ENCODE data around the gene CLBA1.

Gene CLBA1

GRCh38 chr14:104994978-104995377 is 9.4 kb downstream of the CLBA1 start:
- no peak overlapping the region for H3K27ac ChIP-seq
- no peak for TF ChIP-seq ZFX (IDR thresholded peaks at IDR 0.05)
- TF ChIP-seq, protein P1, sequence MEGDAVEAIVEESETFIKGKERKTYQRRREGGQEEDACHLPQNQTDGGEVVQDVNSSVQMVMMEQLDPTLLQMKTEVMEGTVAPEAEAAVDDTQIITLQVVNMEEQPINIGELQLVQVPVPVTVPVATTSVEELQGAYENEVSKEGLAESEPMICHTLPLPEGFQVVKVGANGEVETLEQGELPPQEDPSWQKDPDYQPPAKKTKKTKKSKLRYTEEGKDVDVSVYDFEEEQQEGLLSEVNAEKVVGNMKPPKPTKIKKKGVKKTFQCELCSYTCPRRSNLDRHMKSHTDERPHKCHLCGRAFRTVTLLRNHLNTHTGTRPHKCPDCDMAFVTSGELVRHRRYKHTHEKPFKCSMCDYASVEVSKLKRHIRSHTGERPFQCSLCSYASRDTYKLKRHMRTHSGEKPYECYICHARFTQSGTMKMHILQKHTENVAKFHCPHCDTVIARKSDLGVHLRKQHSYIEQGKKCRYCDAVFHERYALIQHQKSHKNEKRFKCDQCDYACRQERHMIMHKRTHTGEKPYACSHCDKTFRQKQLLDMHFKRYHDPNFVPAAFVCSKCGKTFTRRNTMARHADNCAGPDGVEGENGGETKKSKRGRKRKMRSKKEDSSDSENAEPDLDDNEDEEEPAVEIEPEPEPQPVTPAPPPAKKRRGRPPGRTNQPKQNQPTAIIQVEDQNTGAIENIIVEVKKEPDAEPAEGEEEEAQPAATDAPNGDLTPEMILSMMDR (conservative IDR thresholded peaks at IDR 0.05) = no peak

DNA sequence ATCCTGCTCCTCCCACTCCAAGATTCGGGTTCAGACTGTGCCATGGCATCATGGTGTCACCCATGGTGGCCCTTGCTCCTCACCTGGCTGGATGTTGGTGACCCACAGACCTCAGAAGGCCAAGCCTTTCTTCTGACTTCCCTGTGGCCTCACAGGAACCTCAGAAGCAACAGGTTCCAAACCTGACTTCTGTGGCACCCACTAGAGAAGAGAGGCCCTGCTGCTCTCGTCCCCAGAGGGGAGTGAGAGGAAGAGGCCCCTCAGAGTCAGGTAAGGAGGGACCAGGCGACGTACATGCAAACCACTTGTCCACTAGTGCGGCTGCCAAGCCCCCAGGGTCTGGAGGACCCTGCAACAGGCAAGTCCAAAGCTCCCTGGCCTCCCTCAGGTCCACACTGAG is 10.4 kb downstream of the CLBA1 start:
- no peak for TF ChIP-seq ZFX (IDR thresholded peaks at IDR 0.05)

DNA sequence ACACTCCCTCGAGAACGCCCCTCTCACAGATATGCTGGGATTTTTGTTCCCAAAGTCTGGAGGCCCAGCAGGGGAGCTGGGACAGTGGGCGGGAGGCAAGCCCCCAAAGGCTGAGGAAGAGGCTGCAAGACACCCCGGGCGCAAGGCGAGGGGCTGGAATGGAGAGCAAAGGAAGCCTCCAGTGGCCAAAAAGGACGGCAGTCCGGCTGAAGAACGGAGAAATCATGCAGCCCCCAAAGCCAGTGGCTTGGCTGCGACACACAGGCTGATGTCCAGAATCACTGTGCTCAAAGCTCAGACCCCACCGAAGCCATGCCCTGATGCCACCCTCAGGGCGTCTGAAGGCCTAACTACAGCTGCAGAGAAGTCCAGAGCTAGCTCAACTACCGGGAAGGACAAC is 10.9 kb downstream of the CLBA1 start:
- TF ChIP-seq, protein P1 (conservative IDR thresholded peaks at IDR 0.05) = no peak
- TF ChIP-seq ZFX (IDR thresholded peaks at IDR 0.05) = no peak
- H3K27ac ChIP-seq = no peak overlapping the region

More for the DNA sequence above, 10.4 kb downstream of the CLBA1 start:
- no peak overlapping the region for H3K27ac ChIP-seq

- H3K27ac ChIP-seq = no peak overlapping the region
- TF ChIP-seq, protein P1 (conservative IDR thresholded peaks at IDR 0.05) = no peak
- no peak for TF ChIP-seq ZFX (IDR thresholded peaks at IDR 0.05)
These were observed 13.2 kb downstream of the CLBA1 start for GRCh38 chr14:104998801-104999200.

GRCh38 chr14:104999361-104999760 is 13.8 kb downstream of the CLBA1 start:
- no peak for TF ChIP-seq ZFX (IDR thresholded peaks at IDR 0.05)
- TF ChIP-seq, protein P1 (conservative IDR thresholded peaks at IDR 0.05) = no peak
- no peak overlapping the region for H3K27ac ChIP-seq

- no peak overlapping the region for H3K27ac ChIP-seq
- TF ChIP-seq, protein P1 (conservative IDR thresholded peaks at IDR 0.05) = no peak
- no peak for TF ChIP-seq ZFX (IDR thresholded peaks at IDR 0.05)
These were observed 19.8 kb downstream of the CLBA1 start for GRCh38 chr14:105005329-105005928.

GRCh38 chr14:105005929-105006830 is 20.6 kb downstream of the CLBA1 start:
- H3K27ac ChIP-seq = no peak overlapping the region
- no peak for TF ChIP-seq ZFX (IDR thresholded peaks at IDR 0.05)
- TF ChIP-seq, protein P1 (conservative IDR thresholded peaks at IDR 0.05) = no peak

Measured in C4-2B (cell line).